Activated B cell treated with CpG ODN at 0.5 μM for 24 hours (primary cell): ENCODE measurements around the gene ICAM3. TPM values are rescaled to one million over a fixed set of nuclear protein-coding genes. Genes with fewer than 3 reads are reported as not detected.
"Not testable (repeated sequence)": the region's sequence is repeated elsewhere in the genome, so short reads cannot be mapped to it uniquely, and the experiment has no call there.

ENCODE experiments used
- ATAC-seq: fragments of 200-7000 bp; cut with Tn5 transposase; one replicate; pipeline ENCODE4 v1.10.0; 2021; ENCODE audit warnings: low read depth, mild to moderate bottlenecking, moderate library complexity
- CTCF ChIA-PET: fragments of 350-600 bp; sonication (Branson Sonifier 250); formaldehyde crosslinking; loops from one replicate; lab custom pipeline; 2021; ENCODE audit warnings: antibody characterized with exemption; lab: Charles Lee
- POLR2A ChIA-PET: fragments of 350-600 bp; sonication (Branson Sonifier 250); formaldehyde crosslinking; loops from one replicate; lab custom pipeline; 2021; ENCODE audit warnings: antibody characterized with exemption; lab: Charles Lee
- DNase-seq: peaks from one replicate; pipeline ENCODE4 v3.0.0; 2022
- H3K27ac Mint-ChIP-seq: one replicate; pipeline ENCODE4 v1.8.0; 2020; ENCODE audit warnings: mixed read lengths
- H3K27me3 Mint-ChIP-seq: one replicate; pipeline ENCODE4 v1.8.0; 2021; ENCODE audit warnings: mixed read lengths
- H3K36me3 Mint-ChIP-seq: one replicate; pipeline ENCODE4 v1.8.0; 2021; ENCODE audit warnings: low read depth, mixed read lengths
- H3K4me1 Mint-ChIP-seq: one replicate; pipeline ENCODE4 v1.8.0; 2021; ENCODE audit warnings: mixed read lengths
- H3K4me3 Mint-ChIP-seq: one replicate; pipeline ENCODE4 v1.8.0; 2020; ENCODE audit warnings: mild to moderate bottlenecking, mixed read lengths
- H3K9me3 Mint-ChIP-seq: one replicate; pipeline ENCODE4 v1.8.0; 2020; ENCODE audit warnings: mixed read lengths
- intact Hi-C: fragments of 100-400 bp; cut with micrococcal nuclease; formaldehyde crosslinking; loops from one replicate; pipeline ENCODE4 v1.15.1; 2024
- total RNA-seq: library from RNA; stranded (reverse); gene quantifications from 2 replicates; pipeline ENCODE4 v1.2.3, GENCODE V29; 2022
- TF ChIP-seq, protein P1 (sequence below): fragments of 200-600 bp; IDR thresholded peaks from one replicate; pipeline ENCODE4 v1.8.0; 2022; ENCODE audit warnings: antibody characterized with exemption, mild to moderate bottlenecking

Gene ICAM3, protein sequence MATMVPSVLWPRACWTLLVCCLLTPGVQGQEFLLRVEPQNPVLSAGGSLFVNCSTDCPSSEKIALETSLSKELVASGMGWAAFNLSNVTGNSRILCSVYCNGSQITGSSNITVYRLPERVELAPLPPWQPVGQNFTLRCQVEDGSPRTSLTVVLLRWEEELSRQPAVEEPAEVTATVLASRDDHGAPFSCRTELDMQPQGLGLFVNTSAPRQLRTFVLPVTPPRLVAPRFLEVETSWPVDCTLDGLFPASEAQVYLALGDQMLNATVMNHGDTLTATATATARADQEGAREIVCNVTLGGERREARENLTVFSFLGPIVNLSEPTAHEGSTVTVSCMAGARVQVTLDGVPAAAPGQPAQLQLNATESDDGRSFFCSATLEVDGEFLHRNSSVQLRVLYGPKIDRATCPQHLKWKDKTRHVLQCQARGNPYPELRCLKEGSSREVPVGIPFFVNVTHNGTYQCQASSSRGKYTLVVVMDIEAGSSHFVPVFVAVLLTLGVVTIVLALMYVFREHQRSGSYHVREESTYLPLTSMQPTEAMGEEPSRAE
- total RNA-seq, result 147 and 166 TPM in 2 replicates

DNA sequence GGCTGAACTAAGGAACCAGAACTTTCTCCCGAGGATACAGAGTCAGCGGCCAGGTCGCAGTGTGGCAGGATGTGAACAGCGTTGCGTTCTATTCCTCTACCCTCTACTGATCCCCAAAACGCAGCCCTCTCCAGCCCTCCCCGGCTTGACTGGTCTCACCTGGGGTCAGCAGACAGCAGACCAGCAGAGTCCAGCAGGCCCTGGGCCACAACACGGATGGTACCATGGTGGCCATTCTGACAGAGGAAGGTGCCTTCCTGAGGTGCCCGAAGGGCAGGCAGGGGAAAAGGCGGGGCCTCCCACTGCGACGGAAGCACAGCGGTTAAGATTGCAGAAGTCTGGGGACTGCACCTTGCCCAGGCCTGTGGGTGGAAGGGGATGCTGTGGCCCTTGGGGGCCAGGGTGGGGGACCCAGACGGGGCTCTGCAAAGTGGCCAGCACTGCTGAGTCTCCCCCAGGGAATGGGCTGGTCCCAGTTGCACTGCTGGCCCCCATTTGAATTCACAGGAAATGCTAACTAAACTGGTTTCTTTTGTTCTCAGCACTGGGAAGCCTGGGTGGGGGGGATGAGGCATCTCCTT lies at the start of gene ICAM3:
Gene ICAM3 (minus strand): TSS at position 245 of the 581 bp plus-strand sequence. CDS start 10 bp downstream, at position 235.
- ChIA-PET CTCF (no interaction called here), POLR2A (interaction anchor here (0.5 to 2.1 kb wide), 3 partner anchors 41 to 68 kb away, joined by 3 to 7 read pairs (median 5); partner anchors contain the start of genes ICAM1 and TYK2)
- TF ChIP-seq, protein P1, sequence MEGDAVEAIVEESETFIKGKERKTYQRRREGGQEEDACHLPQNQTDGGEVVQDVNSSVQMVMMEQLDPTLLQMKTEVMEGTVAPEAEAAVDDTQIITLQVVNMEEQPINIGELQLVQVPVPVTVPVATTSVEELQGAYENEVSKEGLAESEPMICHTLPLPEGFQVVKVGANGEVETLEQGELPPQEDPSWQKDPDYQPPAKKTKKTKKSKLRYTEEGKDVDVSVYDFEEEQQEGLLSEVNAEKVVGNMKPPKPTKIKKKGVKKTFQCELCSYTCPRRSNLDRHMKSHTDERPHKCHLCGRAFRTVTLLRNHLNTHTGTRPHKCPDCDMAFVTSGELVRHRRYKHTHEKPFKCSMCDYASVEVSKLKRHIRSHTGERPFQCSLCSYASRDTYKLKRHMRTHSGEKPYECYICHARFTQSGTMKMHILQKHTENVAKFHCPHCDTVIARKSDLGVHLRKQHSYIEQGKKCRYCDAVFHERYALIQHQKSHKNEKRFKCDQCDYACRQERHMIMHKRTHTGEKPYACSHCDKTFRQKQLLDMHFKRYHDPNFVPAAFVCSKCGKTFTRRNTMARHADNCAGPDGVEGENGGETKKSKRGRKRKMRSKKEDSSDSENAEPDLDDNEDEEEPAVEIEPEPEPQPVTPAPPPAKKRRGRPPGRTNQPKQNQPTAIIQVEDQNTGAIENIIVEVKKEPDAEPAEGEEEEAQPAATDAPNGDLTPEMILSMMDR, result no peak
- DNase-seq (peak; percentile 62), ATAC-seq (peak; percentile 96)
- H3K27me3 Mint-ChIP-seq, result no peaks in the 10 kb centered on the region
- intact Hi-C loops, result loop anchor here (5.0 kb wide), 1 partner anchor 33 kb away; no protein-coding TSS in a partner anchor
- no peaks in the 10 kb centered on the region for H3K9me3 Mint-ChIP-seq
- H3K36me3 Mint-ChIP-seq, result peaks cover 19% of the 10 kb centered on the region
- H3K4me3 Mint-ChIP-seq, result peak within 1 kb of the TSS; percentile 97
- H3K27ac Mint-ChIP-seq, result peak within 1 kb of the TSS; percentile 92
- peaks cover 29% of the 10 kb centered on the region for H3K4me1 Mint-ChIP-seq

DNA sequence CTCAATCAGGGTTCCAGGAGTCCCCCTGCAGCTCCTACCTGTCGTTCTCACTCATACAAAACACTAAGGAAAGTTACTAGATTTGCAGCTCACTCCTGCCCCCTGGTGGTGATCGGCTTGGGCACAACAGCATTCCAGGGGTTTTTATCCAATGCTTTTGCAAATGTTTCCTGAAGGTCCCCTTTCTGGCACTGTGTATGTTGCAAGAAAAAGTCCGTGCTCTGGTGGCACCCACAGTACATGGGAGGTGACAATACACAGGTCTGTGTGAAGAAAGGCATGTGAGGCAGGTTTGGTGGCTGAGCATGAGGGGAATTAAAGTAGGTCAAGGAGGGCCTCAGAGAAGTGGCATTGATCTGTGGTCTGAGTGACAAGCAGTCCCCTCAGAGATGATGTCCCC lies 49.5 kb upstream of the ICAM3 start:
- TF ChIP-seq, protein P1, result peak; percentile 92
- H3K27ac Mint-ChIP-seq, result peak overlapping the region; percentile 35
- H3K4me1 Mint-ChIP-seq, result peaks cover 23% of the 10 kb centered on the region
- intact Hi-C loops, result loop anchor here (1.0 kb wide), 2 partner anchors 120 to 130 kb away; no protein-coding TSS in a partner anchor
- peaks cover 31% of the 10 kb centered on the region for H3K36me3 Mint-ChIP-seq
- no peak overlapping the region for H3K4me3 Mint-ChIP-seq
- H3K9me3 Mint-ChIP-seq, result no peaks in the 10 kb centered on the region
- no peaks in the 10 kb centered on the region for H3K27me3 Mint-ChIP-seq
- POLR2A ChIA-PET, result interaction anchor here (0.6 to 8.4 kb wide), 6 partner anchors 9 to 459 kb away, joined by 3 to 120 read pairs (median 4); partner anchors contain the start of genes ICAM1 and TYK2
- CTCF ChIA-PET, result interaction anchor here (0.6 to 5.3 kb wide), 24 partner anchors 9 to 457 kb away, joined by 3 to 211 read pairs (median 4); partner anchors contain the start of genes CDC37, ICAM1, ICAM5 and MRPL4
- DNase-seq (peak; percentile 77), ATAC-seq (peak; percentile 56)

DNA sequence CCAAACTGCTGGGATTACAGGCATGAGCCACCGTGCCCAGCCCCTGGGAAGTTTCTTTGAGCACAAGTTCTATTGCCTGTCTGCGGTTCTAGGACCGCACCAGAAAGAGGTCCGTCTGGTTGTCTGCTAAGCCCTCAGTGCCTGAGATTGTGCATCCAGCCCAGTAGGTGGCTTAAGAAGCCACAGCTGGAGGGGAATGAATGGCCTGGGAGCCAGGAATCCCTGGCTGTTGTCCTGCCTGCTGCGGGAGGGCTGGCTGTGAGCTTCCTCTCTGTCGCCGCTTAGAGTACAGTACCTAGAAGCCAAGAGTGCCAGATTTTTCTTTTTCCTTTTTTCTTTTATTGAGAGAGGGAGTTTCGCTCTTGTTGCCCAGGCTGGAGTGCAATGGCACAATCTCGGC lies 45.2 kb upstream of the ICAM3 start:
- DNase-seq (no peak), ATAC-seq (no peak)
- TF ChIP-seq, protein P1, result no peak
- Mint-ChIP-seq H3K36me3 (peaks cover 11% of the 10 kb centered on the region), H3K4me3 (no peak overlapping the region), H3K4me1 (peaks cover 35% of the 10 kb centered on the region), H3K9me3 (no peaks in the 10 kb centered on the region), H3K27me3 (no peaks in the 10 kb centered on the region), H3K27ac (no peak overlapping the region)
- intact Hi-C loops, result no loop called here
- CTCF ChIA-PET, result interaction anchor here (5.3 kb wide), 1 partner anchor 115 kb away, joined by 211 read pairs; the partner anchor contains the start of gene ICAM1
- POLR2A ChIA-PET, result interaction anchor here (8.4 kb wide), 1 partner anchor 114 kb away, joined by 120 read pairs; the partner anchor contains the start of gene ICAM1

DNA sequence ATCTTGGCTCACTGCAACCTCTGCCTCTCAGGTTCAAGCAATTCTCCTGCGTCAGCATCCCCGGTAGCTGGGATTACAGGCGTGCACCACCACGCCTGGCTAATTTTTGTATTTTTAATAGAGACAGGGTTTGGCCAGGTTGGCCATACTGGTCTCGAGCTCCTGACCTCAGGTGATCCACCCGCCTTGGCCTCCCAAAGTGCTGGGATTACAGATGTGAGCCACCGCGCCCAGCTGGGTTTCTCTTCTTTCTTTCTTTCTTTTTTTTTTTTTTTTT lies 43.7 kb upstream of the ICAM3 start:
- ATAC-seq, H3K9me3 Mint-ChIP-seq, DNase-seq, intact Hi-C loops, H3K27me3 Mint-ChIP-seq, H3K4me3 Mint-ChIP-seq, H3K27ac Mint-ChIP-seq: not testable (repeated sequence)
- Mint-ChIP-seq H3K4me1 (peaks cover 34% of the 10 kb centered on the region), H3K36me3 (peaks cover 19% of the 10 kb centered on the region)
- ChIA-PET CTCF (interaction anchor here (2.0 kb wide), 1 partner anchor 7 kb away, joined by 4 read pairs; no protein-coding TSS in a partner anchor), POLR2A (interaction anchor here (0.5 to 8.4 kb wide), 3 partner anchors 34 to 113 kb away, joined by 3 to 120 read pairs (median 3); partner anchors contain the start of gene ICAM1)
